Heart left ventricle (tissue), 13 donors: ENCODE data around the gene CPPED1.

Experiments
- POLR2A ChIP-seq, 2 donors: fragments of 450-650 bp; IDR thresholded peaks; one replicate each; pipeline ENCODE4 v1.6.1; 2017; ENCODE audit warnings: antibody characterized with exemption in 2 of 2, mild to moderate bottlenecking in 2 of 2, moderate library complexity in 2 of 2
- TF ChIP-seq, protein P1 (sequence below), 12 donors: fragments of 200-600 bp; sonication (generic) in 4 of 12; IDR thresholded peaks; one replicate each; pipeline versions ENCODE4 v1.5.0 to v1.8.0; 2018 to 2022; ENCODE audit warnings: antibody characterized with exemption in 12 of 12, mild to moderate bottlenecking in 5 of 12
- donor health status: ischemic (EF 13 %, LVEDD 7.1; RV severe dilation, severe dysfunction).
- donor health status: DM: no; HTN: yes; CAD: no.
- donor health status: DM: no; HTN: no; CAD: no.
- donor health status: ischemic (EF 25% LVEDD 6.9; RV normal size, moderate dysfunction).
- donor health status: ischemic (EF 25% LVEDD 5.7; RV mildly dilated, moderate dysfunction).
- donor health status: ischemic (EF 35%, LVEDD 5.7; RV mildly dilated, moderate dysfunction).
- donor health status: nonischemic (EF 11% LVEDD 7.7; RV severe dilation, severe dysfunction).
- donor health status: DM: yes; HTN: yes; CAD: no.
- donor health status: PGD.
- donor health status: ischemic (EF 29% LVEDD 5.4; RV normal size, mild dysfunction).
- donor health status: nonischemic (EF 23%, LVEDD 6.1; RV moderate dilation, normal function).

- TF ChIP-seq, protein P1, sequence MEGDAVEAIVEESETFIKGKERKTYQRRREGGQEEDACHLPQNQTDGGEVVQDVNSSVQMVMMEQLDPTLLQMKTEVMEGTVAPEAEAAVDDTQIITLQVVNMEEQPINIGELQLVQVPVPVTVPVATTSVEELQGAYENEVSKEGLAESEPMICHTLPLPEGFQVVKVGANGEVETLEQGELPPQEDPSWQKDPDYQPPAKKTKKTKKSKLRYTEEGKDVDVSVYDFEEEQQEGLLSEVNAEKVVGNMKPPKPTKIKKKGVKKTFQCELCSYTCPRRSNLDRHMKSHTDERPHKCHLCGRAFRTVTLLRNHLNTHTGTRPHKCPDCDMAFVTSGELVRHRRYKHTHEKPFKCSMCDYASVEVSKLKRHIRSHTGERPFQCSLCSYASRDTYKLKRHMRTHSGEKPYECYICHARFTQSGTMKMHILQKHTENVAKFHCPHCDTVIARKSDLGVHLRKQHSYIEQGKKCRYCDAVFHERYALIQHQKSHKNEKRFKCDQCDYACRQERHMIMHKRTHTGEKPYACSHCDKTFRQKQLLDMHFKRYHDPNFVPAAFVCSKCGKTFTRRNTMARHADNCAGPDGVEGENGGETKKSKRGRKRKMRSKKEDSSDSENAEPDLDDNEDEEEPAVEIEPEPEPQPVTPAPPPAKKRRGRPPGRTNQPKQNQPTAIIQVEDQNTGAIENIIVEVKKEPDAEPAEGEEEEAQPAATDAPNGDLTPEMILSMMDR (IDR thresholded peaks at IDR 0.05): no peak
- no peak for TF ChIP-seq POLR2A (IDR thresholded peaks at IDR 0.05)
These were observed 2.9 kb downstream of the CPPED1 start for GRCh38 chr16:12800817-12801216.
